ENCODE results near the gene USP14.

USP14 gene

GRCh38 chr18:227902-228301, 69.5 kb downstream of the USP14 start:
- no peak for DNase-seq (ENCODE audit: low spot score)

- no peak for DNase-seq (ENCODE audit: low spot score)
These were observed 70.2 kb downstream of the USP14 start for GRCh38 chr18:228586-228985.

GRCh38 chr18:231563-231962, 73.2 kb downstream of the USP14 start:
- DNase-seq (ENCODE audit: low spot score) = no peak

- no peak for DNase-seq (ENCODE audit: low spot score)
These were observed 81.8 kb downstream of the USP14 start for GRCh38 chr18:240175-240574.

- DNase-seq (ENCODE audit: low spot score) = no peak
These were observed 87.0 kb downstream of the USP14 start for GRCh38 chr18:245282-245847.

GRCh38 chr18:248053-248452, 89.7 kb downstream of the USP14 start:
- no peak for DNase-seq (ENCODE audit: low spot score)

GRCh38 chr18:250685-251084, 92.3 kb downstream of the USP14 start:
- no peak for DNase-seq (ENCODE audit: low spot score)

GRCh38 chr18:251572-251971, 93.2 kb downstream of the USP14 start:
- no peak for DNase-seq (ENCODE audit: low spot score)

GRCh38 chr18:253121-253520, 94.8 kb downstream of the USP14 start:
- DNase-seq (ENCODE audit: low spot score) = no peak

- DNase-seq (ENCODE audit: low spot score) = no peak
These were observed 96.8 kb downstream of the USP14 start for GRCh38 chr18:255171-255570.

GRCh38 chr18:260547-260946, 102.2 kb downstream of the USP14 start:
- DNase-seq (ENCODE audit: low spot score) = no peak

GRCh38 chr18:261398-262073, 103.2 kb downstream of the USP14 start:
- no peak for DNase-seq (ENCODE audit: low spot score)
